Upper lobe of left lung (tissue), 4 donors: Measurements from ENCODE around the gene DGKG.
A peak's percentile ranks its signal among the peaks of the same experiment; 100 is the strongest.

Experiments used
- POLR2A ChIP-seq, 4 donors: fragments of 450-650 bp; IDR thresholded peaks; one replicate each; pipeline ENCODE4 v1.5.1; 2016 to 2017; ENCODE audit warnings: antibody characterized with exemption in 4 of 4, mild to moderate bottlenecking in 2 of 4
- TF ChIP-seq, protein P1 (sequence below), 6 experiments: fragments of 450-650 bp in 4 of 6; fragments of 200-600 bp in 2 of 6; sonication (generic) in 2 of 6; IDR thresholded peaks; one replicate each; pipeline ENCODE4 v1.5.1; 2016 to 2019; ENCODE audit warnings: antibody characterized with exemption in 6 of 6

DNA sequence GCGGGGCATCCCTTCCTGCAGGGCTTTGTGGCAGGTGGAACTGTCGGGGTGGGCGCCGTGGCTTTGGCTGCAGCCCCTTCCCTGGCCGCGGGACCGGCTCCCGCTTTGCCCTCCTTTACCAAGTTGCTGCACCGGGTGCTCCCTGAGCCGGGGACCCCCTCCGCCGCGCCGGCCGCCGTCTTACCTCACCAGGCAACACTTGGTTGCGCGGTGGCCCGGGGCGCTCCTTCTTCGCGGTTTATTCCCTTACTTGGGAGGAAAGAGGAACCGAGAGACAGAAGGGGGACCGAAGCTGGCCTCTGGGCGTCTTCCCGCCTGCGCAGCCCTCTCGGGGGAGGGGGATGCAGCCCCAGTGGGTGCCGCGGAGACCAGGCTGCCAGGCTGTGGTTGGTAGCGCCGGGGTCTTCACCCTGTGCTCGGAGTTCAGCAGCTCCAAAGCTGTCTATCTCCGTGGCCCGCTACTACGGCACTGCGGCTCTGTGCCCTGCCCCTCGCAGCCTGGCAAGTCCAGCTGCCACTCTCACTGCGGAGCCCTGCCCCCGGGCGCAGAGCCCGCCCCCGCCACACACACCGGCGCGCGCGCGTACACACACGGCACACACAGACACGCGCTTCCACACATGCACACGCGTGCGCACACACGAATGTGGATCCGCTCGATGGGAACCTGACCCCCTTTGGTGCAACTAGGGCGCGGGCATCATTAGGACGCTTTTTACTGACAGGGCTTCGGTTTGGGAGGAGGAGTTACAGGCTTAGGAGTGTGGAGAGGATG is at the start of gene DGKG:
- TF ChIP-seq, protein P1, sequence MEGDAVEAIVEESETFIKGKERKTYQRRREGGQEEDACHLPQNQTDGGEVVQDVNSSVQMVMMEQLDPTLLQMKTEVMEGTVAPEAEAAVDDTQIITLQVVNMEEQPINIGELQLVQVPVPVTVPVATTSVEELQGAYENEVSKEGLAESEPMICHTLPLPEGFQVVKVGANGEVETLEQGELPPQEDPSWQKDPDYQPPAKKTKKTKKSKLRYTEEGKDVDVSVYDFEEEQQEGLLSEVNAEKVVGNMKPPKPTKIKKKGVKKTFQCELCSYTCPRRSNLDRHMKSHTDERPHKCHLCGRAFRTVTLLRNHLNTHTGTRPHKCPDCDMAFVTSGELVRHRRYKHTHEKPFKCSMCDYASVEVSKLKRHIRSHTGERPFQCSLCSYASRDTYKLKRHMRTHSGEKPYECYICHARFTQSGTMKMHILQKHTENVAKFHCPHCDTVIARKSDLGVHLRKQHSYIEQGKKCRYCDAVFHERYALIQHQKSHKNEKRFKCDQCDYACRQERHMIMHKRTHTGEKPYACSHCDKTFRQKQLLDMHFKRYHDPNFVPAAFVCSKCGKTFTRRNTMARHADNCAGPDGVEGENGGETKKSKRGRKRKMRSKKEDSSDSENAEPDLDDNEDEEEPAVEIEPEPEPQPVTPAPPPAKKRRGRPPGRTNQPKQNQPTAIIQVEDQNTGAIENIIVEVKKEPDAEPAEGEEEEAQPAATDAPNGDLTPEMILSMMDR (IDR thresholded peaks at IDR 0.05), result no peak
- peak in 1 of 4 donors; percentile 44 for TF ChIP-seq POLR2A (IDR thresholded peaks at IDR 0.05)
